Measurements from ENCODE around the gene PDPK1. TPM values are rescaled to one million over a fixed set of nuclear protein-coding genes. Genes with fewer than 3 reads are reported as not detected.

PDPK1 gene
- polyA plus RNA-seq, 1 donor (not counting 4 experiments of a cell fraction or from before 2014, with no cell fraction given) = 23.4 TPM

- H3K4me3 ChIP-seq (ENCODE audit: control insufficient read depth in 2 of 3, extremely low read depth in 1 of 3, insufficient read depth in 2 of 3, low read depth in 1 of 3, low read length in 3 of 3) = no peak overlapping the region
- dilution Hi-C loops (cut with MboI; ENCODE audit: extremely low pct_ligation_motif_present, low sequenced_read_pairs) = no loop called here
- FAIRE-seq (no peak), DNase-seq (ENCODE audit: low read depth, low spot score) (no peak)
- H3K79me2 ChIP-seq (ENCODE audit: control insufficient read depth, insufficient read depth, low read length) = peaks cover 4% of the 10 kb centered on the region
- no peak overlapping the region for H2AFZ ChIP-seq (ENCODE audit: control insufficient read depth, low read length)
- peaks cover 26 to 27% of the 10 kb centered on the region in 2 experiments for H3K36me3 ChIP-seq (ENCODE audit: control insufficient read depth in 2 of 2, extremely low read depth in 1 of 2, insufficient read depth in 2 of 2, low read length in 2 of 2)
- H3K27ac ChIP-seq (ENCODE audit: control insufficient read depth, insufficient read depth, low read length) = no peak overlapping the region
- no peaks in the 10 kb centered on the region for H3K4me1 ChIP-seq (ENCODE audit: control insufficient read depth, extremely low read depth, insufficient read depth, low read length)
- H3K9me3 ChIP-seq (ENCODE audit: control insufficient read depth, low read depth, low read length) = no peaks in the 10 kb centered on the region
- no peak overlapping the region for H3K4me2 ChIP-seq (ENCODE audit: control insufficient read depth, extremely low read depth, insufficient read depth, low read depth, low read length)
- no peaks in the 10 kb centered on the region for H4K20me1 ChIP-seq (ENCODE audit: control insufficient read depth, extremely low read depth, insufficient read depth, low read length)
- H3K9me1 ChIP-seq (ENCODE audit: control insufficient read depth, extremely low read depth, insufficient read depth, low read length) = no peaks in the 10 kb centered on the region
- H3K27me3 ChIP-seq (ENCODE audit: control insufficient read depth, extremely low read depth, insufficient read depth, low read length) = no peaks in the 10 kb centered on the region
- no peak overlapping the region for H3K9ac ChIP-seq (ENCODE audit: control insufficient read depth, extremely low read depth, insufficient read depth, low read length)
- TF ChIP-seq EZH2 (IDR thresholded peaks at IDR 0.05; ENCODE audit: low read length) = no peak
Measured at GRCh38 chr16:2587891-2588565, 50.2 kb downstream of the PDPK1 start.

GRCh38 chr16:2591476-2592240 lies 53.8 kb downstream of the PDPK1 start:
- no peaks in the 10 kb centered on the region for H3K9me1 ChIP-seq (ENCODE audit: control insufficient read depth, extremely low read depth, insufficient read depth, low read length)
- no peaks in the 10 kb centered on the region for H3K4me1 ChIP-seq (ENCODE audit: control insufficient read depth, extremely low read depth, insufficient read depth, low read length)
- H3K4me2 ChIP-seq (ENCODE audit: control insufficient read depth, extremely low read depth, insufficient read depth, low read depth, low read length) = no peak overlapping the region
- H3K27me3 ChIP-seq (ENCODE audit: control insufficient read depth, extremely low read depth, insufficient read depth, low read length) = no peaks in the 10 kb centered on the region
- DNase-seq (ENCODE audit: low read depth, low spot score) (no peak), FAIRE-seq (no peak)
- H3K79me2 ChIP-seq (ENCODE audit: control insufficient read depth, insufficient read depth, low read length) = peaks cover 8% of the 10 kb centered on the region
- peaks cover 17 to 23% of the 10 kb centered on the region in 2 experiments for H3K36me3 ChIP-seq (ENCODE audit: control insufficient read depth in 2 of 2, extremely low read depth in 1 of 2, insufficient read depth in 2 of 2, low read length in 2 of 2)
- H2AFZ ChIP-seq (ENCODE audit: control insufficient read depth, low read length) = no peak overlapping the region
- no peak overlapping the region for H3K4me3 ChIP-seq (ENCODE audit: control insufficient read depth in 2 of 3, extremely low read depth in 1 of 3, insufficient read depth in 2 of 3, low read depth in 1 of 3, low read length in 3 of 3)
- dilution Hi-C loops (cut with MboI; ENCODE audit: extremely low pct_ligation_motif_present, low sequenced_read_pairs) = no loop called here
- H3K27ac ChIP-seq (ENCODE audit: control insufficient read depth, insufficient read depth, low read length) = no peak overlapping the region
- H4K20me1 ChIP-seq (ENCODE audit: control insufficient read depth, extremely low read depth, insufficient read depth, low read length) = no peaks in the 10 kb centered on the region
- H3K9me3 ChIP-seq (ENCODE audit: control insufficient read depth, low read depth, low read length) = no peaks in the 10 kb centered on the region
- no peak for TF ChIP-seq CTCF (optimal IDR thresholded peaks at IDR 0.05 in 1 of 3, IDR thresholded peaks at IDR 0.05 in 1 of 3, conservative IDR thresholded peaks at IDR 0.05 in 1 of 3; ENCODE audit: extremely low read depth in 1 of 3, insufficient read depth in 2 of 3, low read length in 3 of 3)
- no peak for TF ChIP-seq EZH2 (IDR thresholded peaks at IDR 0.05; ENCODE audit: low read length)
- H3K9ac ChIP-seq (ENCODE audit: control insufficient read depth, extremely low read depth, insufficient read depth, low read length) = no peak overlapping the region
